MM.1S (cell line): ENCODE data around the gene ETV7.

Experiments used
- DNase-seq: peaks from one replicate; pipeline ENCODE4 v3.0.0-alpha.2; 2015
- H2AFZ ChIP-seq: fragments of 300-600 bp; sonication (generic); 2 replicates; pipeline ENCODE4 v1.6.0; 2016; ENCODE audit warnings: antibody characterized with exemption, low read length
- H3F3A ChIP-seq: fragments of 300-600 bp; sonication (generic); 2 replicates; pipeline ENCODE4 v1.6.1; 2016; ENCODE audit warnings: mild to moderate bottlenecking, antibody characterized with exemption, low read length, moderate library complexity, mixed read lengths; ENCODE audit not compliant: insufficient read depth
- H3K27ac ChIP-seq: fragments of 300-600 bp; sonication (generic); 2 replicates; pipeline ENCODE4 v1.5.1; 2016; ENCODE audit warnings: mild to moderate bottlenecking, low read length
- H3K27me3 ChIP-seq: fragments of 300-600 bp; sonication (generic); replicated peaks from 2 replicates; pipeline ENCODE4 v1.6.0; 2016; ENCODE audit warnings: low read length; ENCODE audit not compliant: insufficient read depth
- H3K36me3 ChIP-seq: fragments of 300-600 bp; sonication (generic); replicated peaks from 2 replicates; pipeline ENCODE4 v1.6.1; 2016; ENCODE audit warnings: mild to moderate bottlenecking, low read length, mixed read lengths; ENCODE audit not compliant: insufficient read depth
- H3K4me1 ChIP-seq: fragments of 300-600 bp; sonication (generic); 2 replicates; pipeline ENCODE4 v1.6.1; 2016; ENCODE audit warnings: low read length, mixed read lengths
- H3K4me2 ChIP-seq: fragments of 300-600 bp; sonication (generic); 2 replicates; pipeline ENCODE4 v1.6.0; 2016; ENCODE audit warnings: low read depth, low read length
- H3K4me3 ChIP-seq: fragments of 300-600 bp; sonication (generic); 2 replicates; pipeline ENCODE4 v1.5.1; 2016; ENCODE audit warnings: low read length, mixed read lengths
- H3K79me2 ChIP-seq: fragments of 300-600 bp; sonication (generic); 2 replicates; pipeline ENCODE4 v1.6.1; 2016; ENCODE audit warnings: mixed run types, low read length, mixed read lengths
- H3K9ac ChIP-seq: fragments of 300-600 bp; sonication (generic); 2 replicates; pipeline ENCODE4 v1.6.1; 2016; ENCODE audit warnings: low read length, mixed read lengths
- H3K9me2 ChIP-seq: fragments of 300-600 bp; sonication (generic); replicated peaks from 2 replicates; pipeline ENCODE4 v1.6.1; 2016; ENCODE audit warnings: mild to moderate bottlenecking, low read length, mixed read lengths; ENCODE audit not compliant: insufficient read depth
- H3K9me3 ChIP-seq: fragments of 300-600 bp; sonication (generic); replicated peaks from 2 replicates; pipeline ENCODE4 v1.6.1; 2016; ENCODE audit warnings: mild to moderate bottlenecking, low read length, mixed read lengths; ENCODE audit not compliant: insufficient read depth
- H4K20me1 ChIP-seq: fragments of 300-600 bp; sonication (generic); 2 replicates; pipeline ENCODE4 v1.6.1; 2016; ENCODE audit warnings: mild to moderate bottlenecking, low read length, moderate library complexity, mixed read lengths; ENCODE audit not compliant: insufficient read depth
- CTCF ChIP-seq: fragments of 300-600 bp; sonication (generic); IDR thresholded peaks from 2 replicates; pipeline ENCODE4 v1.5.1; 2016; ENCODE audit warnings: antibody characterized with exemption, low read length, mixed read lengths
- EZH2 ChIP-seq: fragments of 300-600 bp; sonication (generic); optimal IDR thresholded peaks from 2 replicates; pipeline ENCODE3; 2017; ENCODE audit warnings: low read depth, mild to moderate bottlenecking, antibody characterized with exemption, low read length, mixed read lengths
- EZH2phosphoT487 ChIP-seq: fragments of 300-600 bp; sonication (generic); IDR thresholded peaks from 2 replicates; pipeline ENCODE4 v1.6.1; 2018; ENCODE audit warnings: antibody characterized with exemption, low read length

Gene ETV7

GRCh38 chr6:36336779-36337241 lies 50.7 kb downstream of the ETV7 start, which contains the start of gene BNIP5:
Gene BNIP5 (minus strand): TSS chr6:36336888. CDS start chr6:36330690, 6,198 bp downstream.
- Histone ChIP-seq H3K27ac (no peak within 1 kb of the TSS), H3K9me2 (no peaks in the 10 kb centered on the region), H3K9ac (no peak within 1 kb of the TSS), H3K79me2 (no peaks in the 10 kb centered on the region), H4K20me1 (no peaks in the 10 kb centered on the region), H3K9me3 (no peaks in the 10 kb centered on the region), H2AFZ (no peak within 1 kb of the TSS), H3K36me3 (no peaks in the 10 kb centered on the region), H3K4me1 (peaks cover 16% of the 10 kb centered on the region), H3K4me2 (peak within 1 kb of the TSS; percentile 6; the same call in 1 of the 2 replicates), H3F3A (no peaks in the 10 kb centered on the region), H3K4me3 (no peak within 1 kb of the TSS), H3K27me3 (no peaks in the 10 kb centered on the region)
- no peak for TF ChIP-seq EZH2phosphoT487
- TF ChIP-seq EZH2 = no peak
- no peak for TF ChIP-seq CTCF
- DNase-seq = peak; percentile 40

- Histone ChIP-seq H3K9ac (no peak overlapping the region), H4K20me1 (no peaks in the 10 kb centered on the region), H3F3A (no peaks in the 10 kb centered on the region), H3K4me1 (peaks cover 16% of the 10 kb centered on the region), H3K36me3 (no peaks in the 10 kb centered on the region), H3K4me2 (no peak overlapping the region), H3K27ac (no peak overlapping the region), H3K27me3 (no peaks in the 10 kb centered on the region), H3K4me3 (no peak overlapping the region), H2AFZ (no peak overlapping the region), H3K79me2 (no peaks in the 10 kb centered on the region), H3K9me2 (no peaks in the 10 kb centered on the region), H3K9me3 (no peaks in the 10 kb centered on the region)
- no peak for DNase-seq
- TF ChIP-seq CTCF (no peak), EZH2phosphoT487 (no peak), EZH2 (no peak)
These were observed 51.2 kb downstream of the ETV7 start for GRCh38 chr6:36336208-36336710.

GRCh38 chr6:36335465-36336207 lies 51.8 kb downstream of the ETV7 start:
- H3K79me2 ChIP-seq = no peaks in the 10 kb centered on the region
- no peaks in the 10 kb centered on the region for H3F3A ChIP-seq
- no peak overlapping the region for H3K4me3 ChIP-seq
- H2AFZ ChIP-seq = no peak overlapping the region
- no peak overlapping the region for H3K9ac ChIP-seq
- H3K4me1 ChIP-seq = peaks cover 13% of the 10 kb centered on the region
- H3K27ac ChIP-seq = no peak overlapping the region
- no peaks in the 10 kb centered on the region for H3K9me2 ChIP-seq
- TF ChIP-seq CTCF (no peak), EZH2phosphoT487 (no peak)
- no peaks in the 10 kb centered on the region for H4K20me1 ChIP-seq
- no peak for DNase-seq
- no peak overlapping the region for H3K4me2 ChIP-seq
- no peaks in the 10 kb centered on the region for H3K9me3 ChIP-seq
- H3K36me3 ChIP-seq = no peaks in the 10 kb centered on the region
- no peaks in the 10 kb centered on the region for H3K27me3 ChIP-seq
